GM23338 (cell line): Measurements from ENCODE around the gene PIGU.

Experiments used
- CREB1 ChIP-seq: fragments of 250-450 bp; sonication (Bioruptor Pico); IDR thresholded peaks from 2 replicates; pipeline ENCODE4 v1.5.0; 2020; ENCODE audit warnings: low read depth, mild to moderate bottlenecking, moderate library complexity
- ETS1 ChIP-seq: IDR thresholded peaks from 2 replicates; pipeline ENCODE4 v1.6.1; 2016; ENCODE audit warnings: antibody characterized with exemption
- EZH2 ChIP-seq: fragments of 200-600 bp; sonication (generic); IDR thresholded peaks from one replicate; pipeline ENCODE4 v1.8.0; 2017; ENCODE audit warnings: antibody characterized with exemption, mild to moderate bottlenecking, low read depth; ENCODE audit not compliant: unreplicated experiment
- EZH2phosphoT487 ChIP-seq: fragments of 200-600 bp; sonication (generic); IDR thresholded peaks from one replicate; pipeline ENCODE4 v1.8.1; 2018; ENCODE audit warnings: antibody characterized with exemption; ENCODE audit not compliant: unreplicated experiment
- JUNB ChIP-seq: IDR thresholded peaks from one replicate; pipeline ENCODE4 v1.6.1; 2016; ENCODE audit warnings: antibody characterized with exemption; ENCODE audit not compliant: unreplicated experiment
- NANOG ChIP-seq: IDR thresholded peaks from 2 replicates; pipeline ENCODE4 v1.6.1; 2016; ENCODE audit warnings: antibody characterized with exemption, borderline replicate concordance
- POLR2AphosphoS5 ChIP-seq: IDR thresholded peaks from 2 replicates; pipeline ENCODE4 v1.6.1; 2016; ENCODE audit warnings: antibody characterized with exemption, low read depth
- REST ChIP-seq: IDR thresholded peaks from one replicate; pipeline ENCODE4 v1.6.1; 2018; ENCODE audit warnings: antibody characterized with exemption; ENCODE audit not compliant: unreplicated experiment
- ZNF114 ChIP-seq: fragments of 250-450 bp; sonication (Bioruptor Pico); IDR thresholded peaks from 2 replicates; pipeline ENCODE4 v1.5.0; 2020; ENCODE audit warnings: mild to moderate bottlenecking, moderate library complexity
- ZNF331 ChIP-seq: fragments of 250-450 bp; sonication (Bioruptor Pico); IDR thresholded peaks from 2 replicates; pipeline ENCODE4 v1.5.0; 2020; ENCODE audit warnings: low read depth, mild to moderate bottlenecking, moderate library complexity
- ZNF462 ChIP-seq: fragments of 250-450 bp; sonication (Bioruptor Pico); IDR thresholded peaks from 2 replicates; pipeline ENCODE4 v1.5.0; 2020; ENCODE audit warnings: mild to moderate bottlenecking, moderate library complexity
- TF ChIP-seq, protein P1 (sequence below), 2 experiments: fragments of 200-600 bp in 1 of 2; sonication (generic) in 1 of 2; conservative IDR thresholded peaks; 2 replicates each; pipeline versions ENCODE4 v1.5.1 to v1.6.1; 2016 to 2017; ENCODE audit warnings: antibody characterized with exemption in 2 of 2, low read depth in 2 of 2, mild to moderate bottlenecking in 2 of 2, moderate library complexity in 1 of 2

- TF ChIP-seq, protein P1, sequence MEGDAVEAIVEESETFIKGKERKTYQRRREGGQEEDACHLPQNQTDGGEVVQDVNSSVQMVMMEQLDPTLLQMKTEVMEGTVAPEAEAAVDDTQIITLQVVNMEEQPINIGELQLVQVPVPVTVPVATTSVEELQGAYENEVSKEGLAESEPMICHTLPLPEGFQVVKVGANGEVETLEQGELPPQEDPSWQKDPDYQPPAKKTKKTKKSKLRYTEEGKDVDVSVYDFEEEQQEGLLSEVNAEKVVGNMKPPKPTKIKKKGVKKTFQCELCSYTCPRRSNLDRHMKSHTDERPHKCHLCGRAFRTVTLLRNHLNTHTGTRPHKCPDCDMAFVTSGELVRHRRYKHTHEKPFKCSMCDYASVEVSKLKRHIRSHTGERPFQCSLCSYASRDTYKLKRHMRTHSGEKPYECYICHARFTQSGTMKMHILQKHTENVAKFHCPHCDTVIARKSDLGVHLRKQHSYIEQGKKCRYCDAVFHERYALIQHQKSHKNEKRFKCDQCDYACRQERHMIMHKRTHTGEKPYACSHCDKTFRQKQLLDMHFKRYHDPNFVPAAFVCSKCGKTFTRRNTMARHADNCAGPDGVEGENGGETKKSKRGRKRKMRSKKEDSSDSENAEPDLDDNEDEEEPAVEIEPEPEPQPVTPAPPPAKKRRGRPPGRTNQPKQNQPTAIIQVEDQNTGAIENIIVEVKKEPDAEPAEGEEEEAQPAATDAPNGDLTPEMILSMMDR (conservative IDR thresholded peaks at IDR 0.05; ENCODE audit: low read depth in 2 of 2): no peak
- no peak for TF ChIP-seq ZNF462
- TF ChIP-seq EZH2phosphoT487: no peak
- no peak for TF ChIP-seq ETS1
- TF ChIP-seq REST: no peak
- no peak for TF ChIP-seq EZH2
- TF ChIP-seq POLR2AphosphoS5: no peak
- TF ChIP-seq JUNB: no peak
- no peak for TF ChIP-seq ZNF114 (CRISPR knock-in tag)
- TF ChIP-seq CREB1 (CRISPR knock-in tag): no peak
- no peak for TF ChIP-seq ZNF331 (CRISPR knock-in tag)
- TF ChIP-seq NANOG: no peak
These were observed 52.3 kb downstream of the PIGU start for GRCh38 chr20:34624629-34625028.
